Measurements from ENCODE around the gene MRC1. TPM values are rescaled to one million over a fixed set of nuclear protein-coding genes. Genes with fewer than 3 reads are reported as not detected.

Gene MRC1
- total RNA-seq, 2 donors from 2014 or later = 0.09 TPM; not detected in 1

GRCh38 chr10:17906002-17906401, 96.9 kb downstream of the MRC1 start:
- no peaks in the 10 kb centered on the region for H3K36me3 ChIP-seq (ENCODE audit: control insufficient read depth, insufficient read depth, low read length)
- 82 to 90% methylated on average over 1 of the region's 1 CpG for WGBS, 2 experiments (ENCODE audit: insufficient coverage in 1 of 2, insufficient read length in 1 of 2)
- H3K36me3 Mint-ChIP-seq (ENCODE audit: low read depth) = no peaks in the 10 kb centered on the region
- H3K27me3 Mint-ChIP-seq (ENCODE audit: insufficient read depth) = no peaks in the 10 kb centered on the region
- H3K4me3 Mint-ChIP-seq = no peak overlapping the region
- TF ChIP-seq CTCF (conservative IDR thresholded peaks at IDR 0.05) = no peak
- DNase-seq = no peak
- H3K27ac ChIP-seq (ENCODE audit: low read depth, low read length) = no peak overlapping the region
- peaks cover 2% of the 10 kb centered on the region for H3K9me3 Mint-ChIP-seq
- H3K4me1 ChIP-seq (ENCODE audit: control insufficient read depth, insufficient read depth, low read length) = no peaks in the 10 kb centered on the region
- H3K27me3 ChIP-seq (ENCODE audit: control insufficient read depth, insufficient read depth, low read length, poor library complexity, severe bottlenecking) = no peaks in the 10 kb centered on the region
- no peak overlapping the region for H3K27ac Mint-ChIP-seq
- H3K9ac ChIP-seq (ENCODE audit: extremely low read depth, low read length, poor library complexity, severe bottlenecking) = no peak overlapping the region
- peaks cover 15% of the 10 kb centered on the region for H3K4me1 Mint-ChIP-seq
- H3K9me3 ChIP-seq (ENCODE audit: control insufficient read depth, low read length) = no peaks in the 10 kb centered on the region
- H3K4me3 ChIP-seq (ENCODE audit: low read length) = no peak overlapping the region

- Histone ChIP-seq H3K27me3 (ENCODE audit: control insufficient read depth, insufficient read depth, low read length, poor library complexity, severe bottlenecking) (no peaks in the 10 kb centered on the region), H3K4me3 (ENCODE audit: low read length) (no peak overlapping the region), H3K4me1 (ENCODE audit: control insufficient read depth, insufficient read depth, low read length) (no peaks in the 10 kb centered on the region), H3K36me3 (ENCODE audit: control insufficient read depth, insufficient read depth, low read length) (no peaks in the 10 kb centered on the region), H3K9ac (ENCODE audit: extremely low read depth, low read length, poor library complexity, severe bottlenecking) (peak overlapping the region; percentile 3), H3K27ac (ENCODE audit: low read depth, low read length) (no peak overlapping the region), H3K9me3 (ENCODE audit: control insufficient read depth, low read length) (peaks cover 8% of the 10 kb centered on the region)
- peak overlapping the region; percentile 45 for H3K27ac Mint-ChIP-seq
- no peaks in the 10 kb centered on the region for H3K27me3 Mint-ChIP-seq (ENCODE audit: insufficient read depth)
- H3K4me3 Mint-ChIP-seq = no peak overlapping the region
- WGBS, 2 experiments (ENCODE audit: insufficient coverage in 1 of 2, insufficient read length in 1 of 2) = 64% methylated on average over 4 of the region's 4 CpGs
- H3K4me1 Mint-ChIP-seq = peaks cover 15% of the 10 kb centered on the region
- peak; percentile 47 for DNase-seq
- H3K9me3 Mint-ChIP-seq = peaks cover 10% of the 10 kb centered on the region
- no peak for TF ChIP-seq CTCF (conservative IDR thresholded peaks at IDR 0.05)
- no peaks in the 10 kb centered on the region for H3K36me3 Mint-ChIP-seq (ENCODE audit: low read depth)
These were observed 98.5 kb downstream of the MRC1 start for GRCh38 chr10:17907641-17908040.

GRCh38 chr10:17910125-17910789, 101.1 kb downstream of the MRC1 start:
- Histone ChIP-seq H3K4me3 (ENCODE audit: low read length) (no peak overlapping the region), H3K27me3 (ENCODE audit: control insufficient read depth, insufficient read depth, low read length, poor library complexity, severe bottlenecking) (no peaks in the 10 kb centered on the region), H3K9ac (ENCODE audit: extremely low read depth, low read length, poor library complexity, severe bottlenecking) (no peak overlapping the region), H3K27ac (ENCODE audit: low read depth, low read length) (no peak overlapping the region), H3K36me3 (ENCODE audit: control insufficient read depth, insufficient read depth, low read length) (no peaks in the 10 kb centered on the region), H3K9me3 (ENCODE audit: control insufficient read depth, low read length) (peaks cover 8% of the 10 kb centered on the region), H3K4me1 (ENCODE audit: control insufficient read depth, insufficient read depth, low read length) (no peaks in the 10 kb centered on the region)
- TF ChIP-seq CTCF (conservative IDR thresholded peaks at IDR 0.05) = peak; percentile 81
- no peak overlapping the region for H3K27ac Mint-ChIP-seq
- peaks cover 7% of the 10 kb centered on the region for H3K4me1 Mint-ChIP-seq
- H3K4me3 Mint-ChIP-seq = no peak overlapping the region
- H3K36me3 Mint-ChIP-seq (ENCODE audit: low read depth) = no peaks in the 10 kb centered on the region
- H3K9me3 Mint-ChIP-seq = peaks cover 8% of the 10 kb centered on the region
- H3K27me3 Mint-ChIP-seq (ENCODE audit: insufficient read depth) = no peaks in the 10 kb centered on the region
- 38 to 50% methylated on average over 10 to 12 of the region's 12 CpGs for WGBS, 2 experiments (ENCODE audit: insufficient coverage in 1 of 2, insufficient read length in 1 of 2)
- peak; percentile 65 for DNase-seq

Measured in endodermal cell (in vitro differentiated cells).